ENCODE results near the gene CHST11.

DNA sequence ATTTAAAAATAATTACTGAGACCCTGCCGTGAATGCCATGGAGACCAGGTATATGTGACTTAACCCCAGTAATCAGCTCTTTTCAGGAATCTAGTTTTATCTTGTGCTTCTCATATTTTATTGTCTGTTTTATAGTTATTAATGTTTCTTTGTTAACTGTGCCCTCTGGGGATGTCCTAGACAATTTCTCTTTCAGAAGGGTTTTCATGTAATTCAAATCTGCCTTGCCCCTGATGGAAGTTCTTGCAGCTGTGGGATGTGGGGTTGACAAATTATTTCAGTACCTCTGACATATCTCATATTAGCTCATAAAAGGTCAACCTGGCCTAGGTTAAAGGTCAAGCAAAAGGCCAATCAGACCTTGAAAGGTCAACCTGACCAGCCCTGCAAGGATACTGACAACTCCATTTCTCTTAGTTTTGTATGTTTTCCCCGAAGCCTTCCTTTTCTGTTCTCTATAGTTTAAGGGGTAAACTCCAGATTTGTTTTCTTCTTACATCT lies 319.0 kb downstream of the CHST11 start:
- TF ChIP-seq, protein P1, sequence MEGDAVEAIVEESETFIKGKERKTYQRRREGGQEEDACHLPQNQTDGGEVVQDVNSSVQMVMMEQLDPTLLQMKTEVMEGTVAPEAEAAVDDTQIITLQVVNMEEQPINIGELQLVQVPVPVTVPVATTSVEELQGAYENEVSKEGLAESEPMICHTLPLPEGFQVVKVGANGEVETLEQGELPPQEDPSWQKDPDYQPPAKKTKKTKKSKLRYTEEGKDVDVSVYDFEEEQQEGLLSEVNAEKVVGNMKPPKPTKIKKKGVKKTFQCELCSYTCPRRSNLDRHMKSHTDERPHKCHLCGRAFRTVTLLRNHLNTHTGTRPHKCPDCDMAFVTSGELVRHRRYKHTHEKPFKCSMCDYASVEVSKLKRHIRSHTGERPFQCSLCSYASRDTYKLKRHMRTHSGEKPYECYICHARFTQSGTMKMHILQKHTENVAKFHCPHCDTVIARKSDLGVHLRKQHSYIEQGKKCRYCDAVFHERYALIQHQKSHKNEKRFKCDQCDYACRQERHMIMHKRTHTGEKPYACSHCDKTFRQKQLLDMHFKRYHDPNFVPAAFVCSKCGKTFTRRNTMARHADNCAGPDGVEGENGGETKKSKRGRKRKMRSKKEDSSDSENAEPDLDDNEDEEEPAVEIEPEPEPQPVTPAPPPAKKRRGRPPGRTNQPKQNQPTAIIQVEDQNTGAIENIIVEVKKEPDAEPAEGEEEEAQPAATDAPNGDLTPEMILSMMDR (tag by site-specific recombination; IDR thresholded peaks at IDR 0.05): no peak
- TF ChIP-seq ZNF112 (tag by site-specific recombination; IDR thresholded peaks at IDR 0.05) (no peak), ZNF133 (tag by site-specific recombination; IDR thresholded peaks at IDR 0.05) (no peak)

All from HEK293 (cell line).